GM12878 (cell line): ENCODE measurements around the gene ANO1.

Experiments
- ATF3 ChIP-seq: IDR thresholded peaks from 2 replicates; pipeline ENCODE4 v1.6.1; 2011; ENCODE audit warnings: low read depth, mild to moderate bottlenecking, low read length, moderate library complexity, borderline replicate concordance; ENCODE audit errors: extremely low read depth
- CTCF ChIP-seq, 3 experiments: IDR thresholded peaks in 2 of 3; conservative IDR thresholded peaks in 1 of 3; 2 replicates each; pipeline ENCODE4 v1.5.1; 2011; ENCODE audit warnings: low read depth in 3 of 3, low read length in 3 of 3, mild to moderate bottlenecking in 3 of 3, control low read depth in 2 of 3, moderate library complexity in 2 of 3, inconsistent platforms in 1 of 3, mixed read lengths in 1 of 3; ENCODE audit not compliant: control insufficient read depth in 2 of 3, insufficient read depth in 1 of 3; ENCODE audit errors: extremely low read depth in 1 of 3
- GABPA ChIP-seq: IDR thresholded peaks from 2 replicates; pipeline ENCODE4 v1.6.1; 2014; ENCODE audit warnings: antibody characterized with exemption, low read depth, mild to moderate bottlenecking, inconsistent platforms
- HDAC2 ChIP-seq: fragments of 200-600 bp; sonication (generic); IDR thresholded peaks from 2 replicates; pipeline ENCODE4 v1.6.1; 2017
- JUND ChIP-seq: IDR thresholded peaks from 2 replicates; pipeline ENCODE4 v1.6.1; 2012; ENCODE audit warnings: low read depth, mild to moderate bottlenecking, low read length, improper control_type of control experiment, moderate library complexity
- MAX ChIP-seq: IDR thresholded peaks from 2 replicates; pipeline ENCODE4 v1.6.1; 2012; ENCODE audit warnings: low read depth, low read length, improper control_type of control experiment
- MEF2B ChIP-seq: fragments of 450-650 bp; IDR thresholded peaks from 2 replicates; pipeline ENCODE4 v1.6.1; 2018; ENCODE audit warnings: mild to moderate bottlenecking, moderate library complexity; ENCODE audit not compliant: partially characterized antibody, poor library complexity, severe bottlenecking
- NFYB ChIP-seq: IDR thresholded peaks from 2 replicates; pipeline ENCODE4 v1.6.1; 2011; ENCODE audit warnings: low read depth, mild to moderate bottlenecking, low read length, improper control_type of control experiment, moderate library complexity; ENCODE audit not compliant: insufficient read depth
- POLR2A ChIP-seq: IDR thresholded peaks from 2 replicates; pipeline ENCODE4 v1.6.1; 2011; ENCODE audit warnings: low read depth, mild to moderate bottlenecking, low read length
- STAT1 ChIP-seq: fragments of 450-650 bp; conservative IDR thresholded peaks from 2 replicates; pipeline ENCODE4 v1.6.1; 2014; ENCODE audit warnings: antibody characterized with exemption, mild to moderate bottlenecking

GRCh38 chr11:70122490-70123198, 44.5 kb downstream of the ANO1 start:
- no peak for TF ChIP-seq HDAC2
- no peak for TF ChIP-seq CTCF (IDR thresholded peaks at IDR 0.05 in 2 of 3, conservative IDR thresholded peaks at IDR 0.05 in 1 of 3; ENCODE audit: control insufficient read depth in 2 of 3, extremely low read depth in 1 of 3, insufficient read depth in 1 of 3, low read depth in 3 of 3, low read length in 3 of 3)
- no peak for TF ChIP-seq MAX
- no peak for TF ChIP-seq STAT1
- no peak for TF ChIP-seq MEF2B
- no peak for TF ChIP-seq ATF3
- no peak for TF ChIP-seq NFYB
- TF ChIP-seq JUND = no peak
- no peak for TF ChIP-seq GABPA
- TF ChIP-seq POLR2A = no peak
